WERI-Rb-1 (cell line): Measurements from ENCODE around the gene ST14.
A peak's percentile ranks its signal among the peaks of the same experiment; 100 is the strongest.
"Not testable (repeated sequence)": the region's sequence is repeated elsewhere in the genome, so short reads cannot be mapped to it uniquely, and the experiment has no call there.

ENCODE experiments used
- DNase-seq: peaks from one replicate; pipeline ENCODE4 v3.0.0-alpha.2; 2020
- H3K27ac ChIP-seq: fragments of 250-450 bp; sonication (Bioruptor Pico); 2 replicates; pipeline ENCODE4 v1.5.1; 2020; ENCODE audit warnings: mild to moderate bottlenecking, moderate library complexity
- H3K27me3 ChIP-seq: fragments of 250-450 bp; sonication (Bioruptor Pico); 2 replicates; pipeline ENCODE4 v1.5.1; 2021; ENCODE audit warnings: mild to moderate bottlenecking, low read depth, moderate library complexity; ENCODE audit not compliant: insufficient read depth, severe bottlenecking
- H3K36me3 ChIP-seq: fragments of 250-450 bp; sonication (Bioruptor Pico); 2 replicates; pipeline ENCODE4 v1.5.1; 2020; ENCODE audit warnings: mild to moderate bottlenecking, moderate library complexity
- H3K4me3 ChIP-seq: 2 replicates; pipeline ENCODE4 v1.5.1; 2011; ENCODE audit warnings: low read depth, mild to moderate bottlenecking, control low read depth, low read length
- H3K9me3 ChIP-seq: fragments of 250-450 bp; sonication (Bioruptor Pico); 2 replicates; pipeline ENCODE4 v1.5.1; 2021; ENCODE audit warnings: mild to moderate bottlenecking, moderate library complexity; ENCODE audit not compliant: severe bottlenecking
- TF ChIP-seq, protein P1 (sequence below): IDR thresholded peaks from 2 replicates; pipeline ENCODE4 v1.5.1; 2011; ENCODE audit warnings: low read depth, mild to moderate bottlenecking, control low read depth, inconsistent platforms, low read length

Gene ST14

DNA sequence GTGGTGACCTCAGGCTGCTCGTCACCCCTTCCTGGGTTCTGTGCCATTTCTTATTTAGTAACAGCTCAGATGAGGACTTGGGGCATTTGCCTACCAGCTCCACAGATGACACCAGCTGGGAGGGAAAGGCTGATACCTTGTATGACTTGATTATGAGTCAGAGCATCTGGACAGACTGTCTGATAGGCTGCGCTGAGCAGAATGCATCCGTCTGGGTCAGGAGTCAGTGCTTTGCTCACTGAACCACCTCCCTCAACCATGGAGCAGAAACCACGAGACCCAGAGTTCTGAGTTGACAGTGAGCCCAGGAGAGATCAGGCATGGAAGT lies 6.8 kb downstream of the ST14 start:
- no peaks in the 10 kb centered on the region for H3K9me3 ChIP-seq
- no peak overlapping the region; the same call in 1 of the 2 replicates for H3K27ac ChIP-seq
- DNase-seq = peak; percentile 67
- H3K36me3 ChIP-seq = no peaks in the 10 kb centered on the region
- H3K4me3 ChIP-seq = no peak overlapping the region
- TF ChIP-seq, protein P1, sequence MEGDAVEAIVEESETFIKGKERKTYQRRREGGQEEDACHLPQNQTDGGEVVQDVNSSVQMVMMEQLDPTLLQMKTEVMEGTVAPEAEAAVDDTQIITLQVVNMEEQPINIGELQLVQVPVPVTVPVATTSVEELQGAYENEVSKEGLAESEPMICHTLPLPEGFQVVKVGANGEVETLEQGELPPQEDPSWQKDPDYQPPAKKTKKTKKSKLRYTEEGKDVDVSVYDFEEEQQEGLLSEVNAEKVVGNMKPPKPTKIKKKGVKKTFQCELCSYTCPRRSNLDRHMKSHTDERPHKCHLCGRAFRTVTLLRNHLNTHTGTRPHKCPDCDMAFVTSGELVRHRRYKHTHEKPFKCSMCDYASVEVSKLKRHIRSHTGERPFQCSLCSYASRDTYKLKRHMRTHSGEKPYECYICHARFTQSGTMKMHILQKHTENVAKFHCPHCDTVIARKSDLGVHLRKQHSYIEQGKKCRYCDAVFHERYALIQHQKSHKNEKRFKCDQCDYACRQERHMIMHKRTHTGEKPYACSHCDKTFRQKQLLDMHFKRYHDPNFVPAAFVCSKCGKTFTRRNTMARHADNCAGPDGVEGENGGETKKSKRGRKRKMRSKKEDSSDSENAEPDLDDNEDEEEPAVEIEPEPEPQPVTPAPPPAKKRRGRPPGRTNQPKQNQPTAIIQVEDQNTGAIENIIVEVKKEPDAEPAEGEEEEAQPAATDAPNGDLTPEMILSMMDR = no peak
- H3K27me3 ChIP-seq = no peaks in the 10 kb centered on the region

DNA sequence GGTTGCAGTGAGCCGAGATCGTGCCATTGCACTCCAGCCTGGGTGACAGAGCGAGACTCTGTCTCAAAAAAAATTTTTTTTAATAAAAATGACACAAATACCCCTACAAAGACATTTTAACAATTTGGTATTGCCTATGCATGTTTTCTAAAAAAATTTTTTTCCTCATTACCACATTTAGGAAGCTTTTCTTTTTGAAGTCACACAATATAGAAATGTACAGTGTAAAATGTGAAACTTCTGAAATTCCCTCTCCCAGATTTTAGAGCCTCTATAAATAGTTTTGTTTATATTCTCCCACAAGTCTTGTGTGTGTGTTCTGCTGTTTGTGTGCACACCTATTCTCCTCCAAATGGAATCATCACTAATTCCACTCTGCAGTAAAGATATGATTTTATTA lies 7.6 kb downstream of the ST14 start:
- TF ChIP-seq, protein P1 = no peak
- no peak for DNase-seq
- no peaks in the 10 kb centered on the region for H3K9me3 ChIP-seq
- H3K27me3 ChIP-seq = no peaks in the 10 kb centered on the region
- no peak overlapping the region for H3K27ac ChIP-seq
- no peak overlapping the region for H3K4me3 ChIP-seq
- H3K36me3 ChIP-seq = no peaks in the 10 kb centered on the region

DNA sequence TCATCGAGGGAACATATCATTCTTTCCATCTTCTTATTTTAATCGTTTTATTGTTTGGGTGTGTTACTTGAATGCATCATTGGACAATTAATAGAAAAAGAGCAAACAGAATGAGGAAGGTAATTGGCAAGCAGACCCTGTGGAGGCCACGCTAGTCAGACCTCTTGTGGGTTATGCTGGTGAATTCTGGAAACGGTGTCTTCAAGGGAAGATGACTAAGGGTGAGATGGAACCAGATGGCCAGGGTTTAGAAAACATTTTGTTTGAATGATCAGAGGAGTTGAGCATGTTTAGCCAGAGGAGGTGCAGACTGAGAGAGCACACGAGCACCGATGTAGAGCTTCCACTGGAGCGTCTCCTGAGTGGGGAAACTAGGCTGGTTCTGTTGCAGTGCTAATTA lies 8.5 kb downstream of the ST14 start:
- Histone ChIP-seq H3K36me3 (no peaks in the 10 kb centered on the region), H3K9me3 (no peaks in the 10 kb centered on the region), H3K4me3 (no peak overlapping the region), H3K27me3 (no peaks in the 10 kb centered on the region), H3K27ac (no peak overlapping the region)
- no peak for DNase-seq
- TF ChIP-seq, protein P1 = no peak

DNA sequence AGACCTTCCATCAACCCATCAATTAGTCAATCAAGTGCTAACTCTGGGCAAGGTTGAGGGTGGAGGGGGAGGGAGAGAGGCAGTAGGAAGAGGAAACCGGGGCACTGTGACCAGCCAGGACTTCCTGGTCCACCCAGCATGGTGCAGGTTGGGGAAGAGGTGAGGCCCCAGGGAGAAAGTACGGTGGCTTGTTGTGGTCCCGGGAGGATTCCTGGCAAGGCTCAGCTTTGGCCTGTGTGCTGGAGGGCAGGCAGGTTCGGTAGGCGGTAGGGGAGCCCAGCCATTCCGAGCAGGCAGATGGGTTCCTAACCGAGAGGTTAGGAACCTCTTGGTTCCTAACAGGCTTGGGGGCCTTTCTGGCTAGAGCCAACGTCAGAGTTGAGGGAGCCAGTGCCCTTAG lies 10.8 kb downstream of the ST14 start:
- Histone ChIP-seq H3K9me3 (no peaks in the 10 kb centered on the region), H3K27me3 (no peaks in the 10 kb centered on the region), H3K27ac (no peak overlapping the region), H3K4me3 (no peak overlapping the region), H3K36me3 (no peaks in the 10 kb centered on the region)
- TF ChIP-seq, protein P1 = no peak
- no peak for DNase-seq

DNA sequence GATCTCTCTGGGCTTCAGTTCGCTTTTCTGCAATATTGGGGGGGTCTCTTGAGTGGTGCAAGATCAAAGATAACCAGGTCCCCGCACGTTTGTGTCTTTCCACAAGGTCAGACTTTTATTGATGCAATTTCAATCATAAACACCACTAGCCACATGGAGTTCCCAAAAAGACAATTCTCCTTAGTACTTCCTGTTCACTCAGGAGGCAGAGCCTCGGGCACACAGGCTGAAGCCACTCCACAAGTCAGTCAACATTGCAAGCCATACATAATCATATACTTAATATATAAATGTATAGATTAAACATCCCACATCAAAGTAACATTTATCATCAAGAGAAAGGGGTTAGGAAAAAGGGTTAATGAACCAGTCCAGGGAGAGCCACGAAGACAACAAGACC lies 12.0 kb downstream of the ST14 start:
- no peaks in the 10 kb centered on the region for H3K36me3 ChIP-seq
- TF ChIP-seq, protein P1 = no peak
- H3K4me3 ChIP-seq = no peak overlapping the region
- no peak for DNase-seq
- no peaks in the 10 kb centered on the region for H3K27me3 ChIP-seq
- no peaks in the 10 kb centered on the region for H3K9me3 ChIP-seq
- H3K27ac ChIP-seq = no peak overlapping the region

DNA sequence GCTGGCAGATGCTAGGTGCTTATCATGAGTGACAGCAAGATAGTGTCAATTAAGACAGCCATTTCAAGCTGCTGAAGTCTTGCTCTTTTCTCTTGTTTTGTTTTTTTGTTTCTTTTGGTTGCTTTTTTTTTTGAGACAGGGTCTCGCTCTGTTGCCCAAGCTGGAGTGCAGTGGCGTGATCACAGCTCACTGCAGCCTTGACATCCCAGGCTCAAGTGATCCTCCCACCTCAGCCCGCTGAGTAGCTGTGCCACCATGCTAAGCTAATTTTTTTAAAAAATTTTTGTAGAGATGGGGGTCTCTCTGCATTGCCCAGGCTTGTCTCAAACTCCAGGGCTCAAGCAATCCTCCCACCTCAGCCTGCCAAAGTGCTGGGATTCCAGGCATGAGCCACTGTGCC lies 12.4 kb downstream of the ST14 start:
- not testable (repeated sequence) for H3K9me3 ChIP-seq, H3K4me3 ChIP-seq, DNase-seq, H3K36me3 ChIP-seq, H3K27ac ChIP-seq, H3K27me3 ChIP-seq
